Raji (cell line): ENCODE data around the gene LMAN2L.

ENCODE experiments used
- POLR2A ChIP-seq: IDR thresholded peaks from 2 replicates; pipeline ENCODE4 v1.6.1; 2011; ENCODE audit warnings: low read depth, low read length, control low read depth; ENCODE audit not compliant: insufficient read depth

Gene LMAN2L

GRCh38 chr2:96663177-96663576 is 76.7 kb downstream of the LMAN2L start:
- TF ChIP-seq POLR2A = no peak

GRCh38 chr2:96662360-96662759 is 77.5 kb downstream of the LMAN2L start:
- no peak for TF ChIP-seq POLR2A

- TF ChIP-seq POLR2A = no peak
Measured at GRCh38 chr2:96661324-96661723, 78.5 kb downstream of the LMAN2L start.

GRCh38 chr2:96656540-96656939 is 83.3 kb downstream of the LMAN2L start:
- no peak for TF ChIP-seq POLR2A
